ENCODE results near the gene ANK3. TPM values are rescaled to one million over a fixed set of nuclear protein-coding genes. Genes with fewer than 3 reads are reported as not detected.

Gene ANK3
- total RNA-seq, 1 donor from 2014 or later: 12.6 TPM

DNA sequence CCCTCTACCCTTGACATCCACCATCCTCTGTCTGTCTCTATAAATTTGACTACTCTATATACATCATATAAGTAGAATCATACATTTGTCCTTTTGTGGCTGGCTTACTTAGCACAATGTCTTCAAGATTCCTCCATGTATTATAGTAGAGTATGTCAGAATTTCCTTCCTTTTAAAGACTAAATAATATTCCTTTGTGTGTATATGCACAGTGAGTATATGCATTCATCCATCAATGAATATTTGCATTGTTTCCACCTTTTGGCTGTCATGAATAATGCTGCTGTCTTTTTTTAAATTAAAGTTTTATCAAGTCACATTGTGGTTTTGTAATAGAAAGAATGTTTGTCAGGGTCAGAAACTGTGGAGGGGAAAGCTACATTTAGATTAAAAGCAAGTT, 195.3 kb downstream of the ANK3 start:
- Mint-ChIP-seq H3K4me3 (ENCODE audit: unreplicated experiment) (no peak overlapping the region), H3K27me3 (ENCODE audit: unreplicated experiment) (no peaks in the 10 kb centered on the region), H3K27ac (ENCODE audit: unreplicated experiment) (no peak overlapping the region)

DNA sequence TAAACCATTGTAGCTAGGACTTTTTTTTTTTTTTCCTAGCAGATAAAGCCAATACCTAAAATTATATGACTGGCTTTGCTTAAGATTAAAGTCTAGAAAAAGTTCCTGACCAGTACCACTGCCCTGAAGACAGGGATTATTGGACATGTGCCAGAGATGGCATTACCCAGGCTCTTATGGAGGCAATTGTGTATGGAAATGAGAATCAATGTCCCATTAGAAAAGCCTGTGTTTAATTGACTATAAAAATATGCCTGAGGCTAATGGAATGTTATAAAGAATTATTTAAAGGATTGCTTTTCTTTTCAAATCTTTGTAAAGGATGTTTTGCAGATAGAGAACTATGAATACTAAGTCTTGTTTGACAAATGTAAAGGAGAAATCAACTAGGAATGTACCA, 196.7 kb downstream of the ANK3 start:
- Mint-ChIP-seq H3K9me3 (ENCODE audit: unreplicated experiment) (no peaks in the 10 kb centered on the region), H3K36me3 (ENCODE audit: low read depth, unreplicated experiment) (no peaks in the 10 kb centered on the region), H3K4me1 (ENCODE audit: unreplicated experiment) (no peaks in the 10 kb centered on the region), H3K27me3 (ENCODE audit: unreplicated experiment) (no peaks in the 10 kb centered on the region), H3K27ac (ENCODE audit: unreplicated experiment) (no peak overlapping the region), H3K4me3 (ENCODE audit: unreplicated experiment) (no peak overlapping the region)
- TF ChIP-seq, protein P1, sequence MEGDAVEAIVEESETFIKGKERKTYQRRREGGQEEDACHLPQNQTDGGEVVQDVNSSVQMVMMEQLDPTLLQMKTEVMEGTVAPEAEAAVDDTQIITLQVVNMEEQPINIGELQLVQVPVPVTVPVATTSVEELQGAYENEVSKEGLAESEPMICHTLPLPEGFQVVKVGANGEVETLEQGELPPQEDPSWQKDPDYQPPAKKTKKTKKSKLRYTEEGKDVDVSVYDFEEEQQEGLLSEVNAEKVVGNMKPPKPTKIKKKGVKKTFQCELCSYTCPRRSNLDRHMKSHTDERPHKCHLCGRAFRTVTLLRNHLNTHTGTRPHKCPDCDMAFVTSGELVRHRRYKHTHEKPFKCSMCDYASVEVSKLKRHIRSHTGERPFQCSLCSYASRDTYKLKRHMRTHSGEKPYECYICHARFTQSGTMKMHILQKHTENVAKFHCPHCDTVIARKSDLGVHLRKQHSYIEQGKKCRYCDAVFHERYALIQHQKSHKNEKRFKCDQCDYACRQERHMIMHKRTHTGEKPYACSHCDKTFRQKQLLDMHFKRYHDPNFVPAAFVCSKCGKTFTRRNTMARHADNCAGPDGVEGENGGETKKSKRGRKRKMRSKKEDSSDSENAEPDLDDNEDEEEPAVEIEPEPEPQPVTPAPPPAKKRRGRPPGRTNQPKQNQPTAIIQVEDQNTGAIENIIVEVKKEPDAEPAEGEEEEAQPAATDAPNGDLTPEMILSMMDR (IDR thresholded peaks at IDR 0.05; ENCODE audit: unreplicated experiment): no peak
- no peak for DNase-seq (ENCODE audit: low spot score)

More for the DNA sequence above, 195.3 kb downstream of the ANK3 start:
- H3K9me3 Mint-ChIP-seq (ENCODE audit: unreplicated experiment): no peaks in the 10 kb centered on the region
- TF ChIP-seq, protein P1 (IDR thresholded peaks at IDR 0.05; ENCODE audit: unreplicated experiment): no peak
- no peak for DNase-seq (ENCODE audit: low spot score)
- no peaks in the 10 kb centered on the region for H3K36me3 Mint-ChIP-seq (ENCODE audit: low read depth, unreplicated experiment)
- H3K4me1 Mint-ChIP-seq (ENCODE audit: unreplicated experiment): no peaks in the 10 kb centered on the region

- no peak overlapping the region for H3K4me3 Mint-ChIP-seq (ENCODE audit: unreplicated experiment)
- H3K27me3 Mint-ChIP-seq (ENCODE audit: unreplicated experiment): no peaks in the 10 kb centered on the region
- no peak for DNase-seq (ENCODE audit: low spot score)
- H3K9me3 Mint-ChIP-seq (ENCODE audit: unreplicated experiment): no peaks in the 10 kb centered on the region
- H3K4me1 Mint-ChIP-seq (ENCODE audit: unreplicated experiment): no peaks in the 10 kb centered on the region
- TF ChIP-seq, protein P1 (IDR thresholded peaks at IDR 0.05; ENCODE audit: unreplicated experiment): no peak
- H3K27ac Mint-ChIP-seq (ENCODE audit: unreplicated experiment): no peak overlapping the region
- no peaks in the 10 kb centered on the region for H3K36me3 Mint-ChIP-seq (ENCODE audit: low read depth, unreplicated experiment)
Measured at GRCh38 chr10:60189861-60190475, 199.7 kb downstream of the ANK3 start.

DNA sequence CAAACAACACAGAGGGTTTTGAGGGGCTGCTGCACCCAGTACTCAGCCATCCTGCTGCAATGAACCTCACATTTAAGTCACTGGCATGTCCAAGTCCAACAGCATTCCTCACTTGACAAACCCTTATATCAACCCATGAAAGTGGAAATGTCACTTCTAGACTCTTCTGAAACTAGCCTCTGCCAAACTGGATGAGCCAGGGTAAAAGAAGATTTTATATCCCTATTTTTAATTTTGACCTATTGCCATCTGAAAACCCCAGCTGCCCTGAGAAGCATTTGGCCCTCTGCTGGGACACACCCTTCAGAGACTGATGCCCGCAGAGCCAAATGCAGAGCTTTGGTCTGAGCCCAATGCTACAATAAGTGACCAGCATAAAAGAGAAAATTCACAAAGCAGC, 201.1 kb downstream of the ANK3 start:
- TF ChIP-seq, protein P1 (IDR thresholded peaks at IDR 0.05; ENCODE audit: unreplicated experiment): no peak
- Mint-ChIP-seq H3K27ac (ENCODE audit: unreplicated experiment) (no peak overlapping the region), H3K27me3 (ENCODE audit: unreplicated experiment) (no peaks in the 10 kb centered on the region), H3K36me3 (ENCODE audit: low read depth, unreplicated experiment) (no peaks in the 10 kb centered on the region), H3K9me3 (ENCODE audit: unreplicated experiment) (no peaks in the 10 kb centered on the region), H3K4me1 (ENCODE audit: unreplicated experiment) (no peaks in the 10 kb centered on the region), H3K4me3 (ENCODE audit: unreplicated experiment) (no peak overlapping the region)
- no peak for DNase-seq (ENCODE audit: low spot score)

DNA sequence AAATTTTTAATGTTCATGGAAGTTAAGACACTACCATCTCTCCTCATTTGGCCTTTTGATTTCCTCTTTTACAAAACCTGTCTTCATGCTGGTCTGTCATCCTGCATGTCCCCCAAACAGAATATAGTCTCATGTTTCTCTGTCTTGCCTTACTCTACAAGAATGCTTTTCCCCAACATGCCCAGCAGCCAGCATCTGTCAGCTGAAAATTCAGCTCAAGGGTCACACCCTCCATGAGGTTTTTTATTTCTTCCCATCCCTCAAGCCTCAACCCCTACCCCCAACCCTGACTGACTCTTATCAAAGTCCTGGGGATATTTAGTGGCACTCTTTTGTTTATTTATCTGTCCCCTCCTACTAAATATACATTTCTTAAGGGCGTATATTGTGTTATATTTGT, 202.0 kb downstream of the ANK3 start:
- H3K27me3 Mint-ChIP-seq (ENCODE audit: unreplicated experiment): no peaks in the 10 kb centered on the region
- no peak overlapping the region for H3K27ac Mint-ChIP-seq (ENCODE audit: unreplicated experiment)
- no peak for DNase-seq (ENCODE audit: low spot score)
- H3K9me3 Mint-ChIP-seq (ENCODE audit: unreplicated experiment): no peaks in the 10 kb centered on the region
- H3K4me3 Mint-ChIP-seq (ENCODE audit: unreplicated experiment): no peak overlapping the region
- H3K4me1 Mint-ChIP-seq (ENCODE audit: unreplicated experiment): no peaks in the 10 kb centered on the region
- TF ChIP-seq, protein P1 (IDR thresholded peaks at IDR 0.05; ENCODE audit: unreplicated experiment): no peak
- no peaks in the 10 kb centered on the region for H3K36me3 Mint-ChIP-seq (ENCODE audit: low read depth, unreplicated experiment)

Data from endothelial cell (in vitro differentiated cells).